Neural cell (in vitro differentiated cells): ENCODE measurements around the gene ALDH9A1.
"Not testable (repeated sequence)": the region's sequence is repeated elsewhere in the genome, so short reads cannot be mapped to it uniquely, and the experiment has no call there.

Source experiments
- CTCF ChIP-seq: fragments of 450-650 bp; IDR thresholded peaks from 2 replicates; pipeline ENCODE4 v1.5.1; 2014; ENCODE audit warnings: antibody characterized with exemption, mild to moderate bottlenecking, moderate library complexity; ENCODE audit not compliant: poor library complexity, severe bottlenecking
- EP300 ChIP-seq: fragments of 450-650 bp; conservative IDR thresholded peaks from 2 replicates; pipeline ENCODE4 v1.6.1; 2014; ENCODE audit warnings: antibody characterized with exemption, mild to moderate bottlenecking, moderate library complexity; ENCODE audit not compliant: poor library complexity, severe bottlenecking
- EZH2 ChIP-seq: fragments of 200-600, 300-800 bp; shearing (Covaris generic), sonication (generic); IDR thresholded peaks from 2 replicates; pipeline ENCODE4 v1.6.1; 2014; ENCODE audit warnings: antibody characterized with exemption, low read length, borderline replicate concordance, mild to moderate bottlenecking; ENCODE audit not compliant: insufficient read depth, poor library complexity, severe bottlenecking
- MXI1 ChIP-seq: fragments of 450-650 bp; conservative IDR thresholded peaks from 2 replicates; pipeline ENCODE4 v1.6.1; 2014; ENCODE audit warnings: antibody characterized with exemption, mild to moderate bottlenecking; ENCODE audit not compliant: poor library complexity, severe bottlenecking
- REST ChIP-seq: IDR thresholded peaks from 2 replicates; pipeline ENCODE4 v1.6.1; 2012; ENCODE audit warnings: borderline replicate concordance
- SMC3 ChIP-seq: fragments of 450-650 bp; conservative IDR thresholded peaks from 2 replicates; pipeline ENCODE4 v1.6.1; 2014; ENCODE audit warnings: antibody characterized with exemption, mild to moderate bottlenecking, moderate library complexity; ENCODE audit not compliant: poor library complexity
- TAF1 ChIP-seq: IDR thresholded peaks from 2 replicates; pipeline ENCODE4 v1.6.1; 2012; ENCODE audit warnings: low read depth

GRCh38 chr1:165716265-165717051, 18.1 kb upstream of the ALDH9A1 start:
- not testable (repeated sequence) for TF ChIP-seq EP300, MXI1, CTCF, EZH2, TAF1, SMC3, REST
